Gastroesophageal sphincter (tissue), 3 donors: ENCODE data around the gene TMIE.

Experiments used
- CTCF ChIP-seq, 4 experiments: fragments of 200-600 bp in 2 of 4; fragments of 450-650 bp in 2 of 4; sonication (generic) in 1 of 4; IDR thresholded peaks; one replicate each; pipeline ENCODE4 v1.5.1; 2017 to 2019; ENCODE audit warnings: antibody characterized with exemption in 4 of 4, mild to moderate bottlenecking in 2 of 4, moderate library complexity in 2 of 4
- EP300 ChIP-seq: sonication (generic); formaldehyde crosslinking; IDR thresholded peaks from one replicate; pipeline ENCODE4 v1.6.1; 2017; ENCODE audit warnings: antibody characterized with exemption, mild to moderate bottlenecking
- POLR2AphosphoS5 ChIP-seq: sonication (generic); formaldehyde crosslinking; IDR thresholded peaks from one replicate; pipeline ENCODE4 v1.6.1; 2017; ENCODE audit warnings: antibody characterized with exemption

GRCh38 chr3:46664971-46665762 is 36.0 kb upstream of the TMIE start:
- TF ChIP-seq EP300 (no peak), CTCF (IDR thresholded peaks at IDR 0.05) (no peak), POLR2AphosphoS5 (no peak)
